HEK293 (cell line): ENCODE results near the gene MBD3L5.
"Not testable (repeated sequence)": the region's sequence is repeated elsewhere in the genome, so short reads cannot be mapped to it uniquely, and the experiment has no call there.

Experiments
- CTCF ChIA-PET: fragments of 350-600 bp; formaldehyde crosslinking; extraction: SDS; loops from one replicate; lab custom pipeline; 2021; ENCODE audit warnings: antibody characterized with exemption; lab: Yijun Ruan, JAX
- POLR2A ChIA-PET: fragments of 300-600 bp; formaldehyde crosslinking; extraction: SDS; loops from one replicate; lab custom pipeline; 2020; ENCODE audit warnings: antibody characterized with exemption, inconsistent platforms; lab: Yijun Ruan, JAX
- H3K27ac ChIP-seq: fragments of 200-500 bp; sonication (Bioruptor generic); 2 replicates; pipeline ENCODE4 v1.5.1; 2014; ENCODE audit warnings: low read depth, low read length, control low read depth, inconsistent platforms; ENCODE audit errors: extremely low read depth
- H3K36me3 ChIP-seq, 2 experiments: fragments of 200-500 bp in 1 of 2; sonication (Bioruptor generic) in 1 of 2; 1 replicate in 1 of 2; 2 replicates in 1 of 2; pipeline ENCODE4 v1.5.1; 2014 to 2017; ENCODE audit warnings: inconsistent platforms in 2 of 2, low read length in 2 of 2; ENCODE audit not compliant: control insufficient read depth in 2 of 2, insufficient read depth in 1 of 2
- H3K4me1 ChIP-seq: fragments of 200-500 bp; sonication (Bioruptor generic); 2 replicates; pipeline ENCODE4 v1.5.1; 2014; ENCODE audit warnings: mild to moderate bottlenecking, low read length, inconsistent platforms; ENCODE audit not compliant: control insufficient read depth, insufficient read depth
- H3K4me3 ChIP-seq: 2 replicates; pipeline ENCODE4 v1.5.1; 2011; ENCODE audit warnings: low read depth, mild to moderate bottlenecking, control low read depth, low read length, moderate library complexity
- H3K9me3 ChIP-seq: fragments of 200-500 bp; sonication (Bioruptor generic); 2 replicates; pipeline ENCODE4 v1.5.1; 2014; ENCODE audit warnings: low read depth, low read length, inconsistent platforms; ENCODE audit not compliant: control insufficient read depth, insufficient read depth
- GFI1B ChIP-seq: fragments of 450-650 bp; formaldehyde crosslinking; IDR thresholded peaks from 2 replicates; pipeline ENCODE4 v1.5.1; 2016; ENCODE audit warnings: missing biosample characterization, missing genetic modification characterization
- GLI2 ChIP-seq: fragments of 450-650 bp; formaldehyde crosslinking; IDR thresholded peaks from 2 replicates; pipeline ENCODE4; 2017; ENCODE audit warnings: missing biosample characterization, missing genetic modification characterization, low read depth, borderline replicate concordance
- MZF1 ChIP-seq: fragments of 450-650 bp; formaldehyde crosslinking; IDR thresholded peaks from 2 replicates; pipeline ENCODE4 v1.5.1; 2017; ENCODE audit warnings: missing biosample characterization, missing genetic modification characterization, borderline replicate concordance
- SCRT1 ChIP-seq: fragments of 450-650 bp; formaldehyde crosslinking; IDR thresholded peaks from 2 replicates; pipeline ENCODE4 v1.5.1; 2016; ENCODE audit warnings: missing biosample characterization, missing genetic modification characterization, borderline replicate concordance
- TCF7L2 ChIP-seq: IDR thresholded peaks from 2 replicates; pipeline ENCODE4 v1.6.1; 2011; ENCODE audit warnings: low read depth, mild to moderate bottlenecking, inconsistent platforms, low read length, moderate library complexity, borderline replicate concordance
- WT1 ChIP-seq: fragments of 450-650 bp; formaldehyde crosslinking; IDR thresholded peaks from 2 replicates; pipeline ENCODE4 v1.5.1; 2016; ENCODE audit warnings: missing biosample characterization, missing genetic modification characterization
- ZBTB20 ChIP-seq: fragments of 450-650 bp; formaldehyde crosslinking; IDR thresholded peaks from 2 replicates; pipeline ENCODE4 v1.5.1; 2016; ENCODE audit warnings: missing biosample characterization, missing genetic modification characterization
- ZFP3 ChIP-seq: fragments of 450-650 bp; formaldehyde crosslinking; IDR thresholded peaks from 2 replicates; pipeline ENCODE4 v1.5.1; 2016; ENCODE audit warnings: low read depth, missing biosample characterization, missing genetic modification characterization
- ZIC2 ChIP-seq: fragments of 450-650 bp; formaldehyde crosslinking; IDR thresholded peaks from 2 replicates; pipeline ENCODE4 v1.5.1; 2016; ENCODE audit warnings: missing biosample characterization, missing genetic modification characterization
- ZNF10 ChIP-seq: fragments of 450-650 bp; formaldehyde crosslinking; IDR thresholded peaks from 2 replicates; pipeline ENCODE4 v1.5.1; 2017; ENCODE audit warnings: missing biosample characterization, missing genetic modification characterization
- ZNF121 ChIP-seq: fragments of 450-650 bp; formaldehyde crosslinking; IDR thresholded peaks from 2 replicates; pipeline ENCODE4 v1.5.1; 2016; ENCODE audit warnings: missing biosample characterization, missing genetic modification characterization
- ZNF175 ChIP-seq: fragments of 450-650 bp; formaldehyde crosslinking; IDR thresholded peaks from 2 replicates; pipeline ENCODE4 v1.5.1; 2016; ENCODE audit warnings: missing biosample characterization, missing genetic modification characterization
- ZNF311 ChIP-seq: fragments of 450-650 bp; formaldehyde crosslinking; IDR thresholded peaks from 2 replicates; pipeline ENCODE4 v1.5.1; 2017; ENCODE audit warnings: missing biosample characterization, missing genetic modification characterization, borderline replicate concordance
- ZNF350 ChIP-seq: fragments of 450-650 bp; formaldehyde crosslinking; IDR thresholded peaks from 2 replicates; pipeline ENCODE4 v1.5.0; 2017; ENCODE audit warnings: missing biosample characterization, mild to moderate bottlenecking, missing genetic modification characterization
- ZNF37A ChIP-seq: fragments of 450-650 bp; IDR thresholded peaks from 2 replicates; pipeline ENCODE4 v1.5.1; 2018; ENCODE audit warnings: missing biosample characterization, missing genetic modification characterization
- ZNF394 ChIP-seq: fragments of 450-650 bp; formaldehyde crosslinking; IDR thresholded peaks from 2 replicates; pipeline ENCODE4 v1.5.1; 2016; ENCODE audit warnings: missing biosample characterization, missing genetic modification characterization, mild to moderate bottlenecking, moderate library complexity, borderline replicate concordance
- ZNF398 ChIP-seq: fragments of 450-650 bp; formaldehyde crosslinking; IDR thresholded peaks from 2 replicates; pipeline ENCODE4 v1.5.1; 2017; ENCODE audit warnings: missing biosample characterization, missing genetic modification characterization
- ZNF433 ChIP-seq: fragments of 450-650 bp; formaldehyde crosslinking; IDR thresholded peaks from 2 replicates; pipeline ENCODE4 v1.5.1; 2016; ENCODE audit warnings: missing biosample characterization, missing genetic modification characterization, low read depth
- ZNF501 ChIP-seq: fragments of 450-650 bp; formaldehyde crosslinking; IDR thresholded peaks from 2 replicates; pipeline ENCODE4 v1.5.1; 2016; ENCODE audit warnings: missing biosample characterization, missing genetic modification characterization
- ZNF792 ChIP-seq: fragments of 450-650 bp; formaldehyde crosslinking; IDR thresholded peaks from 2 replicates; pipeline ENCODE4 v1.5.1; 2016; ENCODE audit warnings: missing biosample characterization, missing genetic modification characterization
- TF ChIP-seq, protein P1 (sequence below): fragments of 450-650 bp; formaldehyde crosslinking; IDR thresholded peaks from 2 replicates; pipeline ENCODE4 v1.5.1; 2016; ENCODE audit warnings: missing biosample characterization, missing genetic modification characterization

MBD3L5 gene

DNA sequence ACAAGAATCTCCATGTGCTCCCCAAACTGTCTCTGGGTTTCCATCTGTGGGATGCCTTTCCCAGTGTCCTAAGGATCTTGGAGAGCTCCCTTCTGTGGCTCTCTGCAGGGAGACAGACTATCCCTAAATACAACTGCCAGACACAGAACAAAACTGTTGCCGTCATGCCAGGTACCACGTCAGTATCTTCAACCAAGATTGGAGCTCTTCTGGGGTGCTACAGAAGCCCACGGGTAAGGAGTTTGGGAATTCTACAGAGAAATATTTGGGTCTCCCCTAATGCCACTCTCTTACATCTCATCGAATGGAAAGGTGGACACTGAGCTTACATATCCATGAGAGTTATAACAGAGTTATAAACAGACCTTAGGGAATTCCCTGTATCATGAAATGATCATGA lies 33.0 kb downstream of the MBD3L5 start:
- no peak overlapping the region for H3K27ac ChIP-seq
- no peak for TF ChIP-seq ZIC2
- TF ChIP-seq GFI1B (tag by site-specific recombination), result no peak
- no peak for TF ChIP-seq TCF7L2
- no peak for TF ChIP-seq ZNF311 (tag by site-specific recombination)
- TF ChIP-seq ZNF792, result no peak
- no peak for TF ChIP-seq ZNF394 (tag by site-specific recombination)
- no peak for TF ChIP-seq ZNF433 (tag by site-specific recombination)
- TF ChIP-seq ZFP3 (tag by site-specific recombination), result no peak
- TF ChIP-seq ZNF501, result no peak
- no peak for TF ChIP-seq ZNF10 (tag by site-specific recombination)
- TF ChIP-seq WT1, result no peak
- TF ChIP-seq ZNF350 (tag by site-specific recombination), result no peak
- no peak for TF ChIP-seq GLI2 (tag by site-specific recombination)
- TF ChIP-seq SCRT1 (tag by site-specific recombination), result no peak
- TF ChIP-seq, protein P1, sequence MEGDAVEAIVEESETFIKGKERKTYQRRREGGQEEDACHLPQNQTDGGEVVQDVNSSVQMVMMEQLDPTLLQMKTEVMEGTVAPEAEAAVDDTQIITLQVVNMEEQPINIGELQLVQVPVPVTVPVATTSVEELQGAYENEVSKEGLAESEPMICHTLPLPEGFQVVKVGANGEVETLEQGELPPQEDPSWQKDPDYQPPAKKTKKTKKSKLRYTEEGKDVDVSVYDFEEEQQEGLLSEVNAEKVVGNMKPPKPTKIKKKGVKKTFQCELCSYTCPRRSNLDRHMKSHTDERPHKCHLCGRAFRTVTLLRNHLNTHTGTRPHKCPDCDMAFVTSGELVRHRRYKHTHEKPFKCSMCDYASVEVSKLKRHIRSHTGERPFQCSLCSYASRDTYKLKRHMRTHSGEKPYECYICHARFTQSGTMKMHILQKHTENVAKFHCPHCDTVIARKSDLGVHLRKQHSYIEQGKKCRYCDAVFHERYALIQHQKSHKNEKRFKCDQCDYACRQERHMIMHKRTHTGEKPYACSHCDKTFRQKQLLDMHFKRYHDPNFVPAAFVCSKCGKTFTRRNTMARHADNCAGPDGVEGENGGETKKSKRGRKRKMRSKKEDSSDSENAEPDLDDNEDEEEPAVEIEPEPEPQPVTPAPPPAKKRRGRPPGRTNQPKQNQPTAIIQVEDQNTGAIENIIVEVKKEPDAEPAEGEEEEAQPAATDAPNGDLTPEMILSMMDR (tag by site-specific recombination), result no peak
- TF ChIP-seq MZF1 (tag by site-specific recombination), result no peak
- no peak for TF ChIP-seq ZNF398 (tag by site-specific recombination)
- TF ChIP-seq ZNF121 (tag by site-specific recombination), result no peak
- TF ChIP-seq ZNF37A (tag by site-specific recombination), result no peak
- no peak for TF ChIP-seq ZBTB20 (tag by site-specific recombination)
- ChIA-PET POLR2A (interaction anchor here (0.6 kb wide), 1 partner anchor 513 kb away, joined by 6 read pairs; no protein-coding TSS in a partner anchor), CTCF (interaction anchor here (0.5 to 1.6 kb wide), 2 partner anchors 38 to 291 kb away, joined by 3 to 4 read pairs; no protein-coding TSS in a partner anchor)
- H3K4me3 ChIP-seq, result no peak overlapping the region
- no peaks in the 10 kb centered on the region for H3K9me3 ChIP-seq
- no peaks in the 10 kb centered on the region for H3K4me1 ChIP-seq
- H3K36me3 ChIP-seq, result no peaks in the 10 kb centered on the region

DNA sequence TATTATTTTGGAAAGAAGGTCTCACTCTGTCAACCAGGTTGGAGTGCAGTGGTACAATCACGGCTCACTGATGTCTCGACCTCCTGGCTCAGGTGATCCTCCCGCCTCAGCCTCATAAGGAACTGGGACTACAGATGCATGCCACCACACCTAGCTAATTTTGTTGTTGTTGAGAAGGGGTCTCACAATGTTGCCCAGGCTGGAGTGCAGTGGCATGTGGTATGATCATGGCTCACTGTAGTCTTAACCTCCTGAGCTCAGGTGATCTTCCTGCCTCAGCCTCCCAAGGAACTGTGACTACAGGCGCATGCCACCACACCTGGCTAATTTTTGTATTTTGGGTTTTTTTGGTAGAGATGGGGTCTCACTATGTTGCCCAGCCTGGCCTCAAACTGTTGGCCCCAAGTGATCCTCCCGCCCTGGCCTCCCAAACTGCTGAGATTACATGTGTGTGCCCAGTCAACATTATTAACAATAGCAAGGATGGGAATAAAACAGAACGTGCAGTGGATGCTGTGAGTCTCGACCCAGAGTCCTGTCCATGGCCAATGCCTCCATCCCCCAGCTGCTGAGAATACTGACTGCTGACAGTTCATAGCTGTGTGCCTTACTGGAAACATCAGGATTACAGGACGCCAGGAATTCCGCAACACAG lies 33.5 kb downstream of the MBD3L5 start:
- Histone ChIP-seq H3K4me1 (no peaks in the 10 kb centered on the region), H3K36me3 (no peaks in the 10 kb centered on the region), H3K9me3 (no peaks in the 10 kb centered on the region), H3K4me3 (no peak overlapping the region), H3K27ac (no peak overlapping the region)
- CTCF ChIA-PET, result interaction anchor here (1.6 kb wide), 1 partner anchor 290 kb away, joined by 4 read pairs; no protein-coding TSS in a partner anchor
- POLR2A ChIA-PET, result interaction anchor here (0.6 kb wide), 1 partner anchor 514 kb away, joined by 6 read pairs; no protein-coding TSS in a partner anchor
- no peak for TF ChIP-seq ZNF175 (tag by site-specific recombination)
- peak; percentile 61; the same call in 1 of the 2 replicates for TF ChIP-seq ZNF121 (tag by site-specific recombination)

- H3K27ac ChIP-seq, H3K4me1 ChIP-seq, H3K4me3 ChIP-seq, H3K9me3 ChIP-seq, CTCF ChIA-PET, POLR2A ChIA-PET: not testable (repeated sequence)
- peaks cover 0 to 11% of the 10 kb centered on the region in 2 experiments; a peak in 2 of 3 replicates for H3K36me3 ChIP-seq
Measured at GRCh38 chr19:7067122-7067521, 36.7 kb downstream of the MBD3L5 start.
